Tibial nerve (tissue), 3 donors: ENCODE results near the gene TBL3.

Source experiments
- CTCF ChIP-seq, 5 experiments: fragments of 200-600 bp in 3 of 5; fragments of 450-650 bp in 2 of 5; sonication (generic) in 3 of 5; IDR thresholded peaks; one replicate each; pipeline ENCODE4 v1.5.1; 2016 to 2019; ENCODE audit warnings: antibody characterized with exemption in 5 of 5, mild to moderate bottlenecking in 3 of 5, moderate library complexity in 2 of 5
- POLR2A ChIP-seq, 2 donors: fragments of 450-650 bp; IDR thresholded peaks; one replicate each; pipeline ENCODE4 v1.6.1; 2017; ENCODE audit warnings: antibody characterized with exemption in 2 of 2, mild to moderate bottlenecking in 2 of 2, moderate library complexity in 2 of 2

- TF ChIP-seq CTCF (IDR thresholded peaks at IDR 0.05) (no peak), POLR2A (IDR thresholded peaks at IDR 0.05) (no peak)
These were observed 47.8 kb upstream of the TBL3 start for GRCh38 chr16:1924095-1924494.
